Mesodermal cell (in vitro differentiated cells): ENCODE measurements around the gene PKNOX2.

Experiments
- H3K27ac ChIP-seq: 2 replicates; pipeline ENCODE4 v1.7.0; 2013; ENCODE audit warnings: mild to moderate bottlenecking, low read depth, low read length, moderate library complexity; ENCODE audit not compliant: severe bottlenecking
- H3K36me3 ChIP-seq: 2 replicates; pipeline ENCODE4 v1.7.1; 2013; ENCODE audit warnings: mild to moderate bottlenecking, low read length, moderate library complexity; ENCODE audit not compliant: control insufficient read depth, insufficient read depth
- H3K4me1 ChIP-seq: one replicate; pipeline ENCODE4 v1.7.1; 2013; ENCODE audit warnings: mild to moderate bottlenecking, low read length; ENCODE audit not compliant: insufficient read depth, control insufficient read depth, poor library complexity, severe bottlenecking
- H3K4me3 ChIP-seq: 2 replicates; pipeline ENCODE4 v1.7.0; 2013; ENCODE audit warnings: low read length, control low read depth, mild to moderate bottlenecking; ENCODE audit not compliant: insufficient read depth, poor library complexity, severe bottlenecking; ENCODE audit errors: extremely low read depth
- H3K9me3 ChIP-seq: 2 replicates; pipeline ENCODE4 v1.7.1; 2013; ENCODE audit warnings: mild to moderate bottlenecking, low read length, moderate library complexity; ENCODE audit not compliant: control insufficient read depth
- WGBS, 2 experiments: methylation state at CpG; one replicate each; pipeline ENCODE4 v1.1.5; 2013; ENCODE audit warnings: missing lambda C conversion rate in 2 of 2; ENCODE audit not compliant: insufficient coverage in 2 of 2; 5-methylcytosine and 5-hydroxymethylcytosine counted together

PKNOX2 gene

GRCh38 chr11:125299061-125299615, 134.6 kb downstream of the PKNOX2 start:
- 83 to 92% methylated on average over 6 to 7 of the region's 8 CpGs for WGBS, 2 experiments
- peaks cover 32% of the 10 kb centered on the region for H3K4me1 ChIP-seq
- H3K4me3 ChIP-seq: no peak overlapping the region

DNA sequence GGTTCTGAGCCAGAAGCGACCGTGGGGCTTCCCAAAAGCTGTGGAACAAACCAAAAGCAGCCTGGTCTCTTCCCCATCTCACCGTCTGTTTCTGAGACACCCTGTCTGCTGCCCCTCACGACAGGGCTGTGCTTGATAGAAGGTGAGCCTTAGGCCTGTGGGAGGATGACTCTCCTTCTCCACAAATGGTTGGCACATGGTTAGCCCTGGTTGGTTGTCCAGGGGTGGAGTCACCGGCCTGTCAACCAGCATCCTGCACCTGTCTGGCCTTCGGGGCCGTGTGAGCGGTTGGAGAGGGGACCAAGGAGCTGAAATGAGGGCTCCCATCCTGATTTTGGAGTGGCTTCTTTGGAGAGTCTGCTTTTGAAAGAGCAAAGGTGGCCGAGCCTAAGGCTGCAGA, 135.3 kb downstream of the PKNOX2 start:
- H3K36me3 ChIP-seq: no peaks in the 10 kb centered on the region
- H3K4me3 ChIP-seq: no peak overlapping the region
- no peaks in the 10 kb centered on the region for H3K9me3 ChIP-seq
- 94 to 100% methylated on average over 7 to 8 of the region's 9 CpGs for WGBS, 2 experiments
- H3K4me1 ChIP-seq: peaks cover 35% of the 10 kb centered on the region
- no peak overlapping the region for H3K27ac ChIP-seq

More at GRCh38 chr11:125299061-125299615, 134.6 kb downstream of the PKNOX2 start:
- H3K27ac ChIP-seq: no peak overlapping the region
- H3K9me3 ChIP-seq: no peaks in the 10 kb centered on the region
- H3K36me3 ChIP-seq: no peaks in the 10 kb centered on the region

DNA sequence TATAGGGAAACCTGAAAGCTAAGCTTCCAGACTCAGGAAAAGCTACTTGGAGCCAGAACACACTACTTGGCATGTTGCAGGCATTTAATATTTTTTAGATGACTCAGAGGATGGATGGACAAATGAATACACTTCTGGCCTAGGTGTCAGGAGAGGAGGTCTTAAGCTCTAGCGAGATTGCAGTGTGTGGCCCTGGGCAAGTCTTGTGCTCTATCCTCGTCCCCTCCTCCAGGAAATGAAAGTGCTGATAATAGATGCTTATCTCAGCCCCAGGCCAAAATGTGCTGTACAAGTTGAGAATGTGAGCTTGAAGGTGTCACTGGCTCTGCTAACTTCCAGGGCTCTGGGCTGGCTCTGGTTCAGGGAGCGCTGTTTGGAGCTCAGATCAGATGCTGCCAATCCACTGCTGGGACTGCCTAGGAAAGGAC, 136.3 kb downstream of the PKNOX2 start:
- WGBS, 2 experiments: 52 to 86% methylated on average over 2 to 3 of the region's 3 CpGs

GRCh38 chr11:125301346-125301745, 136.8 kb downstream of the PKNOX2 start:
- WGBS, 2 experiments: 63% methylated on average over 2 of the region's 3 CpGs; no CpG with 5 or more reads in 1 of the 2 experiments
- Histone ChIP-seq H3K9me3 (no peaks in the 10 kb centered on the region), H3K36me3 (no peaks in the 10 kb centered on the region), H3K4me1 (peaks cover 35% of the 10 kb centered on the region), H3K27ac (peak overlapping the region; percentile 59), H3K4me3 (no peak overlapping the region)

More for the DNA sequence above, 136.3 kb downstream of the PKNOX2 start:
- H3K4me1 ChIP-seq: peaks cover 35% of the 10 kb centered on the region
- H3K27ac ChIP-seq: peak overlapping the region; percentile 59
- no peaks in the 10 kb centered on the region for H3K36me3 ChIP-seq
- H3K9me3 ChIP-seq: no peaks in the 10 kb centered on the region
- no peak overlapping the region for H3K4me3 ChIP-seq

- Histone ChIP-seq H3K36me3 (no peaks in the 10 kb centered on the region), H3K4me3 (no peak overlapping the region), H3K4me1 (peaks cover 35% of the 10 kb centered on the region), H3K27ac (no peak overlapping the region), H3K9me3 (no peaks in the 10 kb centered on the region)
- 89 to 93% methylated on average over 3 to 4 of the region's 5 CpGs for WGBS, 2 experiments
These were observed 138.6 kb downstream of the PKNOX2 start for GRCh38 chr11:125303186-125303585.

DNA sequence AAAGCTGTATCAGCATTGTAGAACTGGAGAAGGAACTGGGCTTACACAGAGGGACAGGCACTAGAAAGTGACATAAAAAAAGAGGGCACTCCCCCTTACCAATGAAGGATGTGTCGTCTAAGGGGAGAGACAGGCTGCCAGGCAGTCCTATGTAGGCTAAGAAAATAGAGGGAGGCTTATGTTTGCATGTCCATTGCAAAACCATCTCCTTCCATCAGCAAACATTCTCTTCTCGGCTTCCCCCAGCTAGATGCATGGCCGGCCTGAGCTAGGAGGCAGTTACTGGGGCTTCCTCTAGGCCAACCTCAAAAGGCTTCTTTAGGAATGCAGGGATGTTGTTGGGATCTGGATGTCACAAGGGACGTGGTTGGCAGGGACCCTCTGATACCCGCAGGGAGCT, 139.1 kb downstream of the PKNOX2 start:
- 93 to 95% methylated on average over 3 of the region's 5 CpGs for WGBS, 2 experiments
- H3K27ac ChIP-seq: no peak overlapping the region
- peaks cover 35% of the 10 kb centered on the region for H3K4me1 ChIP-seq
- H3K9me3 ChIP-seq: no peaks in the 10 kb centered on the region
- no peak overlapping the region for H3K4me3 ChIP-seq
- H3K36me3 ChIP-seq: no peaks in the 10 kb centered on the region

- peaks cover 35% of the 10 kb centered on the region for H3K4me1 ChIP-seq
- no peaks in the 10 kb centered on the region for H3K9me3 ChIP-seq
- no peaks in the 10 kb centered on the region for H3K36me3 ChIP-seq
- no peak overlapping the region for H3K4me3 ChIP-seq
- 92 to 94% methylated on average over 2 to 4 of the region's 7 CpGs for WGBS, 2 experiments
- no peak overlapping the region for H3K27ac ChIP-seq
These were observed 139.6 kb downstream of the PKNOX2 start for GRCh38 chr11:125304136-125304535.

DNA sequence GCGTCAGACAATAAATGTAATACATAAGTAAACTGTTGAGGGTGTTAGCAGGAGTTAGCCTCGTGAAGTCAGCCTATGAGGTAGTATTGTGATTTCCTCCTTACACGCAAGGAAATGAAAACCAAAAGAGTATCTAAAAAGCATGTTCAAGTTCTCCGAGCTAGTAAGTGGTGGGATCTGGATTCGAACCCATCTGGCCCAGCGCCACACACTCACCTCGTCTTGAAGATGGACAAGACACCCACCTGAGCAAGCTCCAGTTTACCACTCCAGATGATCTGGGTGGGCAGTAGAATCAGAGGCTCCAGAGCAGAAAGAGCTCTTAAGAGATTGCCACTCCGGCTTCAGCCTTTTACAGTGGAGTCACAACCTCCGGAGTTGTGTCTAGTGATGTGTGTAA, 140.3 kb downstream of the PKNOX2 start:
- no peaks in the 10 kb centered on the region for H3K36me3 ChIP-seq
- WGBS, 2 experiments: 92 to 97% methylated on average over 4 to 8 of the region's 9 CpGs
- H3K4me1 ChIP-seq: peaks cover 33% of the 10 kb centered on the region
- H3K27ac ChIP-seq: no peak overlapping the region
- no peaks in the 10 kb centered on the region for H3K9me3 ChIP-seq
- H3K4me3 ChIP-seq: no peak overlapping the region

DNA sequence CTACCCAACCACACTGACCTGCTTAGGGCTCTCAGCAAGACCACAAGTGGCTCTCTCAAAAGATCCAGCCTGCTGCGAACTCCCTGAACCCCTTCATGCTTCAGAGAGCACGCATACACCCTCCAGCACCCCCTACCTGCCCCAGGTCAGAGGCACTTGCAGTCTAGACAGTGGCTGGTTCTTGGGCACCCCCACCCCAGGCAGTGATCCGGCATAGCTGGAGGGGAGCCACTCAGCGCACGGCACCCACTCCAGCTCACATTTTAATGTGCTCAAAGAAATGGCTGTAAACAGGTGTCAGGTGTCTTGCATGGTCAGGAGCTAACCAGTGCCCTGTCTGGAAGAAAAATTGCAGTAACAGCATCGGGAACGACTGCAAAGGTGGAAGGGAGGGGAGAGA, 140.8 kb downstream of the PKNOX2 start:
- Histone ChIP-seq H3K27ac (no peak overlapping the region), H3K4me3 (no peak overlapping the region), H3K9me3 (no peaks in the 10 kb centered on the region), H3K4me1 (peaks cover 28% of the 10 kb centered on the region), H3K36me3 (no peaks in the 10 kb centered on the region)
- WGBS, 2 experiments: 89 to 93% methylated on average over 4 to 7 of the region's 7 CpGs

GRCh38 chr11:125306476-125306875, 141.9 kb downstream of the PKNOX2 start:
- 85 to 91% methylated on average over 4 to 6 of the region's 7 CpGs for WGBS, 2 experiments
- no peak overlapping the region for H3K4me3 ChIP-seq
- H3K36me3 ChIP-seq: no peaks in the 10 kb centered on the region
- no peaks in the 10 kb centered on the region for H3K9me3 ChIP-seq
- no peak overlapping the region for H3K27ac ChIP-seq
- H3K4me1 ChIP-seq: peaks cover 17% of the 10 kb centered on the region

GRCh38 chr11:125308246-125308645, 143.7 kb downstream of the PKNOX2 start:
- no peaks in the 10 kb centered on the region for H3K9me3 ChIP-seq
- H3K36me3 ChIP-seq: no peaks in the 10 kb centered on the region
- WGBS, 2 experiments: 94 to 100% methylated on average over 2 to 5 of the region's 5 CpGs

More at GRCh38 chr11:125308246-125308645, 143.7 kb downstream of the PKNOX2 start:
- Histone ChIP-seq H3K4me3 (no peak overlapping the region), H3K27ac (no peak overlapping the region), H3K4me1 (peaks cover 12% of the 10 kb centered on the region)
